ENCODE measurements around the gene ROR2. TPM values are rescaled to one million over a fixed set of nuclear protein-coding genes. Genes with fewer than 3 reads are reported as not detected.

The ROR2 gene
- total and polyA plus RNA-seq, 2 of the 13 experiments (the other 11 are each of a cell fraction or from before 2014, with no cell fraction given) = not detected

DNA sequence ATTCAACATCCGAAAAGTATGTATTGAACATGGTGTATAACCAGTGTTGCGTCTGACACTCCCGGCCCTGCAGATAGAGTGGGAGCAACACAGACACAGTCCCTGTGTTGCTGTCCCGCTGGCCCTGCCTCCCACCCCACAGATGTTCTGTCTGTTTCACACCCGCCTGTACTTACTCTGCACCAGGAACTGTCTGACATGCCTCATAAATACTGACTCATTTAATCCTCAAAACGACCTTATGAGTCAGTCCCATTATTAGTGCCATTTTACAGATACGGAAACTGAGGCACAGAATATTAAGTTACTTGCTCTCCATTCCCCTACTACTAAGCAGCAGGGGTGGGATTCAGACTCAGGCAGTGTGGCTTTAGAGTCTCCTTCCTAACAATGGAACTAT, 416.6 kb downstream of the ROR2 start:
- intact Hi-C loops (cut with micrococcal nuclease; ENCODE audit: unreplicated experiment) = no loop called here
- H2AFZ ChIP-seq (ENCODE audit: low read length) = no peak overlapping the region
- ATAC-seq (no peak), DNase-seq (ENCODE audit: low spot score) (no peak), FAIRE-seq (no peak)
- H4K20me1 ChIP-seq (ENCODE audit: insufficient read depth, low read length) = no peaks in the 10 kb centered on the region
- no peaks in the 10 kb centered on the region for H3K79me2 ChIP-seq (ENCODE audit: insufficient read depth, low read length)
- POLR2A ChIA-PET = no interaction called here
- H3K9me3 ChIP-seq (ENCODE audit: low read length) = no peaks in the 10 kb centered on the region
- peaks cover 21% of the 10 kb centered on the region for H3K4me1 ChIP-seq (ENCODE audit: insufficient read depth, low read length)
- H3K4me2 ChIP-seq (ENCODE audit: low read depth, low read length) = no peak overlapping the region
- BruUV-seq (replicated peaks) = no TSS peak
- no peak overlapping the region for H3K9ac ChIP-seq (ENCODE audit: insufficient read depth, low read depth, low read length)
- no peak overlapping the region for H3K27ac ChIP-seq (ENCODE audit: extremely low read length, insufficient read depth, low read length)
- no peaks in the 10 kb centered on the region for H3K36me3 ChIP-seq (replicated peaks in 1 of 2; ENCODE audit: control insufficient read depth in 1 of 2, insufficient read depth in 2 of 2, low read length in 2 of 2)
- in situ Hi-C loops (cut with HindIII; ENCODE audit: extremely low pct_ligation_motif_present, low pct_unique_long_range_greater_than_20kb) = no loop called here
- CTCF ChIA-PET (ENCODE audit: low intra/inter-chr PET ratio, low total read pairs) = no interaction called here
- no peak for TF ChIP-seq ZNF225 (CRISPR knock-in tag; IDR thresholded peaks at IDR 0.05)
- no peak for TF ChIP-seq ZEB1 (IDR thresholded peaks at IDR 0.05; ENCODE audit: insufficient replicate concordance, low read depth)
- no peak for TF ChIP-seq ATF7-NPFF (CRISPR knock-in tag; IDR thresholded peaks at IDR 0.05; ENCODE audit: low read depth)
- no peak for TF ChIP-seq ZNF564 (CRISPR knock-in tag; IDR thresholded peaks at IDR 0.05)
- no peak for TF ChIP-seq ZNF605 (CRISPR knock-in tag; IDR thresholded peaks at IDR 0.05)
- TF ChIP-seq MAFG (CRISPR knock-in tag; IDR thresholded peaks at IDR 0.05) = no peak
- TF ChIP-seq POLR2G (IDR thresholded peaks at IDR 0.05; ENCODE audit: low read depth, low read length) = no peak
- TF ChIP-seq, protein P1, sequence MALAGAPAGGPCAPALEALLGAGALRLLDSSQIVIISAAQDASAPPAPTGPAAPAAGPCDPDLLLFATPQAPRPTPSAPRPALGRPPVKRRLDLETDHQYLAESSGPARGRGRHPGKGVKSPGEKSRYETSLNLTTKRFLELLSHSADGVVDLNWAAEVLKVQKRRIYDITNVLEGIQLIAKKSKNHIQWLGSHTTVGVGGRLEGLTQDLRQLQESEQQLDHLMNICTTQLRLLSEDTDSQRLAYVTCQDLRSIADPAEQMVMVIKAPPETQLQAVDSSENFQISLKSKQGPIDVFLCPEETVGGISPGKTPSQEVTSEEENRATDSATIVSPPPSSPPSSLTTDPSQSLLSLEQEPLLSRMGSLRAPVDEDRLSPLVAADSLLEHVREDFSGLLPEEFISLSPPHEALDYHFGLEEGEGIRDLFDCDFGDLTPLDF (CRISPR knock-in tag; IDR thresholded peaks at IDR 0.05) = no peak
- TF ChIP-seq, protein P2, sequence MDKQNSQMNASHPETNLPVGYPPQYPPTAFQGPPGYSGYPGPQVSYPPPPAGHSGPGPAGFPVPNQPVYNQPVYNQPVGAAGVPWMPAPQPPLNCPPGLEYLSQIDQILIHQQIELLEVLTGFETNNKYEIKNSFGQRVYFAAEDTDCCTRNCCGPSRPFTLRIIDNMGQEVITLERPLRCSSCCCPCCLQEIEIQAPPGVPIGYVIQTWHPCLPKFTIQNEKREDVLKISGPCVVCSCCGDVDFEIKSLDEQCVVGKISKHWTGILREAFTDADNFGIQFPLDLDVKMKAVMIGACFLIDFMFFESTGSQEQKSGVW (CRISPR knock-in tag; IDR thresholded peaks at IDR 0.05; ENCODE audit: borderline replicate concordance) = no peak
- no peak for TF ChIP-seq KDM4B (CRISPR knock-in tag; IDR thresholded peaks at IDR 0.05)
- TF ChIP-seq ZNF597 (CRISPR knock-in tag; IDR thresholded peaks at IDR 0.05) = no peak
- no peak for TF ChIP-seq RXRB (CRISPR knock-in tag; IDR thresholded peaks at IDR 0.05; ENCODE audit: borderline replicate concordance)
- no peak for TF ChIP-seq ZNF512 (CRISPR knock-in tag; IDR thresholded peaks at IDR 0.05)
- TF ChIP-seq ZNF772 (CRISPR knock-in tag; IDR thresholded peaks at IDR 0.05) = no peak
- TF ChIP-seq REPIN1 (CRISPR knock-in tag; IDR thresholded peaks at IDR 0.05; ENCODE audit: borderline replicate concordance, low read depth) = no peak
- TF ChIP-seq TOE1 (CRISPR knock-in tag; IDR thresholded peaks at IDR 0.05) = no peak
- TF ChIP-seq ZNF879 (CRISPR knock-in tag; IDR thresholded peaks at IDR 0.05) = no peak
- no peak for TF ChIP-seq BCL6 (CRISPR knock-in tag; IDR thresholded peaks at IDR 0.05)
- TF ChIP-seq, protein P3, sequence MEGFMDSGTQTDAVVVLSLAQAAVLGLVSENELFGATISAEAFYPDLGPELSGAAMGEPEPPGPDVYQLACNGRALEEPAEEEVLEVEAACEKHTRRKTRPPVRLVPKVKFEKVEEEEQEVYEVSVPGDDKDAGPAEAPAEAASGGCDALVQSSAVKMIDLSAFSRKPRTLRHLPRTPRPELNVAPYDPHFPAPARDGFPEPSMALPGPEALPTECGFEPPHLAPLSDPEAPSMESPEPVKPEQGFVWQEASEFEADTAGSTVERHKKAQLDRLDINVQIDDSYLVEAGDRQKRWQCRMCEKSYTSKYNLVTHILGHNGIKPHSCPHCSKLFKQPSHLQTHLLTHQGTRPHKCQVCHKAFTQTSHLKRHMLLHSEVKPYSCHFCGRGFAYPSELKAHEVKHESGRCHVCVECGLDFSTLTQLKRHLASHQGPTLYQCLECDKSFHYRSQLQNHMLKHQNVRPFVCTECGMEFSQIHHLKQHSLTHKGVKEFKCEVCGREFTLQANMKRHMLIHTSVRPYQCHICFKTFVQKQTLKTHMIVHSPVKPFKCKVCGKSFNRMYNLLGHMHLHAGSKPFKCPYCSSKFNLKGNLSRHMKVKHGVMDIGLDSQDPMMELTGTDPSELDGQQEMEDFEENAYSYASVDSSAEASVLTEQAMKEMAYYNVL (CRISPR knock-in tag; IDR thresholded peaks at IDR 0.05; ENCODE audit: borderline replicate concordance) = no peak
- H3K4me3 ChIP-seq (replicated peaks in 1 of 3; ENCODE audit: insufficient read depth in 1 of 3, low read depth in 2 of 3, low read length in 3 of 3) = no peak overlapping the region
- WGBS (ENCODE audit: low lambda C conversion rate) = 34% methylated on average over 6 of the region's 7 CpGs
- peaks cover 0 to 28% of the 10 kb centered on the region in 2 experiments; a peak in 2 of 5 replicates for H3K27me3 ChIP-seq (ENCODE audit: control insufficient read depth in 1 of 2, insufficient read depth in 2 of 2, low read length in 2 of 2)
